OCI-LY3 (cell line): ENCODE data around the gene SGCA.

Experiments
- H2AFZ ChIP-seq: fragments of 200-600, 300-600 bp; shearing (Covaris generic); 2 replicates; pipeline ENCODE4 v1.6.0; 2014; ENCODE audit warnings: antibody characterized with exemption, low read depth, low read length
- H3K27ac ChIP-seq: fragments of 200-600, 300-600 bp; sonication (generic); 2 replicates; pipeline ENCODE4 v1.5.1; 2014; ENCODE audit warnings: mild to moderate bottlenecking, low read length, moderate library complexity, mixed read lengths
- H3K27me3 ChIP-seq: fragments of 200-600, 300-600 bp; sonication (generic); 2 replicates; pipeline ENCODE4 v1.6.1; 2014; ENCODE audit warnings: low read depth, low read length, mixed read lengths
- H3K36me3 ChIP-seq: fragments of 200-600, 300-600 bp; sonication (generic); replicated peaks from 2 replicates; pipeline ENCODE3; 2014; ENCODE audit warnings: low read depth, low read length, mixed read lengths
- H3K4me1 ChIP-seq: fragments of 300-600, 200-600 bp; sonication (generic); 2 replicates; pipeline ENCODE4 v1.6.1; 2014; ENCODE audit warnings: low read length, mixed read lengths
- H3K4me2 ChIP-seq: fragments of 200-600, 300-600 bp; sonication (generic); 2 replicates; pipeline ENCODE4 v1.6.1; 2014; ENCODE audit warnings: low read length, mixed read lengths
- H3K4me3 ChIP-seq: fragments of 300-600, 200-600 bp; sonication (generic); 2 replicates; pipeline ENCODE4 v1.5.1; 2014; ENCODE audit warnings: antibody characterized with exemption, mild to moderate bottlenecking, low read length, moderate library complexity
- H3K79me2 ChIP-seq: fragments of 300-600, 200-600 bp; shearing (Covaris generic); 2 replicates; pipeline ENCODE4 v1.6.1; 2014; ENCODE audit warnings: mild to moderate bottlenecking, low read length, mixed read lengths
- H3K9ac ChIP-seq: fragments of 300-600, 200-600 bp; shearing (Covaris generic); 2 replicates; pipeline ENCODE4 v1.6.0; 2014; ENCODE audit warnings: mild to moderate bottlenecking, low read length, moderate library complexity
- H3K9me3 ChIP-seq: fragments of 200-600, 300-600 bp; shearing (Covaris generic); 2 replicates; pipeline ENCODE4 v1.6.1; 2014; ENCODE audit warnings: low read length, mixed read lengths; ENCODE audit not compliant: insufficient read depth
- H4K20me1 ChIP-seq: fragments of 200-600, 300-600 bp; sonication (generic); 2 replicates; pipeline ENCODE4 v1.6.1; 2016; ENCODE audit warnings: low read length, mixed read lengths; ENCODE audit not compliant: insufficient read depth
- CTCF ChIP-seq: fragments of 200-600, 300-600 bp; sonication (generic); IDR thresholded peaks from 2 replicates; pipeline ENCODE4 v1.5.1; 2014; ENCODE audit warnings: antibody characterized with exemption, low read length, low read depth
- EZH2phosphoT487 ChIP-seq: fragments of 200-600 bp; shearing (Covaris generic); IDR thresholded peaks from 2 replicates; pipeline ENCODE4 v1.6.1; 2018; ENCODE audit warnings: antibody characterized with exemption, mixed run types, low read depth

The SGCA gene

GRCh38 chr17:50127697-50128361, 38.0 kb upstream of the SGCA start:
- no peak for TF ChIP-seq CTCF
- no peak for TF ChIP-seq EZH2phosphoT487
- no peak overlapping the region for H3K27ac ChIP-seq
- no peaks in the 10 kb centered on the region for H3K9me3 ChIP-seq
- H3K36me3 ChIP-seq: peaks cover 8% of the 10 kb centered on the region
- no peak overlapping the region for H3K4me3 ChIP-seq
- no peak overlapping the region for H3K4me2 ChIP-seq
- peaks cover 14% of the 10 kb centered on the region for H4K20me1 ChIP-seq
- peaks cover 18% of the 10 kb centered on the region for H3K27me3 ChIP-seq
- H3K9ac ChIP-seq: no peak overlapping the region
- no peak overlapping the region for H2AFZ ChIP-seq
- H3K4me1 ChIP-seq: peaks cover 19% of the 10 kb centered on the region
- H3K79me2 ChIP-seq: no peaks in the 10 kb centered on the region

GRCh38 chr17:50128441-50129352, 37.1 kb upstream of the SGCA start:
- peaks cover 22% of the 10 kb centered on the region for H4K20me1 ChIP-seq
- peak overlapping the region; percentile 94 for H3K4me3 ChIP-seq
- no peak overlapping the region for H3K9ac ChIP-seq
- H3K27me3 ChIP-seq: peaks cover 18% of the 10 kb centered on the region
- H3K4me2 ChIP-seq: peak overlapping the region; percentile 72
- H2AFZ ChIP-seq: no peak overlapping the region
- TF ChIP-seq EZH2phosphoT487: no peak
- no peak for TF ChIP-seq CTCF
- H3K9me3 ChIP-seq: no peaks in the 10 kb centered on the region
- H3K79me2 ChIP-seq: no peaks in the 10 kb centered on the region
- no peak overlapping the region for H3K27ac ChIP-seq
- H3K36me3 ChIP-seq: peaks cover 15% of the 10 kb centered on the region
- H3K4me1 ChIP-seq: peaks cover 19% of the 10 kb centered on the region

- Histone ChIP-seq H3K9ac (peak overlapping the region; percentile 44; the same call in 1 of the 2 replicates), H3K9me3 (no peaks in the 10 kb centered on the region), H3K4me3 (peak overlapping the region; percentile 94), H3K27me3 (peaks cover 18% of the 10 kb centered on the region), H3K27ac (no peak overlapping the region), H2AFZ (0 out of 2 replicates have a peak overlapping the region, but pooled peaks have one; percentile 4), H3K36me3 (peaks cover 17% of the 10 kb centered on the region), H3K4me2 (peak overlapping the region; percentile 72), H3K4me1 (peaks cover 19% of the 10 kb centered on the region), H4K20me1 (peaks cover 28% of the 10 kb centered on the region), H3K79me2 (no peaks in the 10 kb centered on the region)
- TF ChIP-seq EZH2phosphoT487: no peak
- no peak for TF ChIP-seq CTCF
Observed at GRCh38 chr17:50129353-50129727, 36.5 kb upstream of the SGCA start.
